ENCODE measurements around the gene SBF2. TPM values are rescaled to one million over a fixed set of nuclear protein-coding genes. Genes with fewer than 3 reads are reported as not detected.
"Not testable (repeated sequence)": the region's sequence is repeated elsewhere in the genome, so short reads cannot be mapped to it uniquely, and the experiment has no call there.

Gene SBF2
- total RNA-seq, 4 donors from 2014 or later: 44.6 to 59.4 (median 53.4) TPM

GRCh38 chr11:9903579-9903978 is 390.4 kb downstream of the SBF2 start:
- intact Hi-C loops (cut with DNase I): no loop called here
- no peak overlapping the region for H3K27ac ChIP-seq (replicated peaks in 1 of 4)
- no peak overlapping the region for H3K4me3 ChIP-seq
- DNase-seq (ENCODE audit: extremely low spot score): no peak
- H3K27me3 ChIP-seq: no peaks in the 10 kb centered on the region
- no peaks in the 10 kb centered on the region for H3K36me3 ChIP-seq
- H3K9me3 ChIP-seq: no peaks in the 10 kb centered on the region
- H3K4me1 ChIP-seq: peaks cover 0 to 14% (median 3%) of the 10 kb centered on the region in 4 donors
- no peak for TF ChIP-seq EP300 (IDR thresholded peaks at IDR 0.05)
- no peak for TF ChIP-seq POLR2AphosphoS5 (IDR thresholded peaks at IDR 0.05)
- TF ChIP-seq CTCF (IDR thresholded peaks at IDR 0.05): no peak
- no peak for TF ChIP-seq POLR2A (IDR thresholded peaks at IDR 0.05; ENCODE audit: low read depth)
- 84% methylated on average over 6 of the region's 6 CpGs for whole genome bisulfite sequencing

- no peaks in the 10 kb centered on the region for H3K27me3 ChIP-seq
- no peak overlapping the region for H3K27ac ChIP-seq (replicated peaks in 1 of 4)
- no peaks in the 10 kb centered on the region for H3K36me3 ChIP-seq
- no peak overlapping the region for H3K4me3 ChIP-seq
- intact Hi-C loops (cut with DNase I): no loop called here
- TF ChIP-seq POLR2AphosphoS5 (IDR thresholded peaks at IDR 0.05) (no peak), CTCF (IDR thresholded peaks at IDR 0.05) (no peak), EP300 (IDR thresholded peaks at IDR 0.05) (no peak), POLR2A (IDR thresholded peaks at IDR 0.05; ENCODE audit: low read depth) (no peak)
- no peaks in the 10 kb centered on the region for H3K9me3 ChIP-seq
- H3K4me1 ChIP-seq: peaks cover 0 to 10% (median 3%) of the 10 kb centered on the region in 4 donors
- no peak for DNase-seq (ENCODE audit: extremely low spot score)
Measured at GRCh38 chr11:9901943-9902342, 392.1 kb downstream of the SBF2 start.

- intact Hi-C loops (cut with DNase I); H3K4me1 ChIP-seq; H3K36me3 ChIP-seq; DNase-seq (ENCODE audit: extremely low spot score); H3K27me3 ChIP-seq; H3K27ac ChIP-seq (replicated peaks in 1 of 4); H3K9me3 ChIP-seq; H3K4me3 ChIP-seq: not testable (repeated sequence)
- WGBS: 91% methylated on average over 8 of the region's 8 CpGs
Measured at GRCh38 chr11:9900253-9900652, 393.8 kb downstream of the SBF2 start.

- 97% methylated on average over 1 of the region's 1 CpG for WGBS
- Histone ChIP-seq H3K4me1 (no peaks in the 10 kb centered on the region), H3K9me3 (peaks cover 0 to 5% (median 0%) of the 10 kb centered on the region in 4 donors), H3K27me3 (no peaks in the 10 kb centered on the region), H3K27ac (replicated peaks in 1 of 4) (no peak overlapping the region), H3K4me3 (no peak overlapping the region), H3K36me3 (peaks cover 0 to 15% (median 12%) of the 10 kb centered on the region in 4 donors)
- TF ChIP-seq POLR2AphosphoS5 (IDR thresholded peaks at IDR 0.05) (no peak), POLR2A (IDR thresholded peaks at IDR 0.05; ENCODE audit: low read depth) (no peak), EP300 (IDR thresholded peaks at IDR 0.05) (no peak), CTCF (IDR thresholded peaks at IDR 0.05) (no peak)
- DNase-seq (ENCODE audit: extremely low spot score): no peak
- intact Hi-C loops (cut with DNase I): no loop called here
Measured at GRCh38 chr11:9899676-9900075, 394.3 kb downstream of the SBF2 start.

GRCh38 chr11:9896902-9897301 is 397.1 kb downstream of the SBF2 start:
- Histone ChIP-seq H3K36me3 (peaks cover 6 to 28% (median 18%) of the 10 kb centered on the region in 4 donors), H3K27me3 (no peaks in the 10 kb centered on the region), H3K9me3 (peaks cover 0 to 8% (median 0%) of the 10 kb centered on the region in 4 donors), H3K4me1 (peaks cover 0 to 13% (median 0%) of the 10 kb centered on the region in 4 donors), H3K4me3 (no peak overlapping the region), H3K27ac (replicated peaks in 1 of 4) (no peak overlapping the region)
- intact Hi-C loops (cut with DNase I): no loop called here
- TF ChIP-seq CTCF (IDR thresholded peaks at IDR 0.05) (no peak), EP300 (IDR thresholded peaks at IDR 0.05) (no peak), POLR2AphosphoS5 (IDR thresholded peaks at IDR 0.05) (no peak), POLR2A (IDR thresholded peaks at IDR 0.05; ENCODE audit: low read depth) (no peak)
- 95% methylated on average over 2 of the region's 2 CpGs for WGBS
- no peak for DNase-seq (ENCODE audit: extremely low spot score)
